ENCODE results near the gene YLPM1.
A peak's percentile ranks its signal among the peaks of the same experiment; 100 is the strongest.

Gene YLPM1

GRCh38 chr14:74762917-74763802, at the start of gene YLPM1:
Gene YLPM1, plus strand, starts transcription at chr14:74763316. Its CDS starts 174 bp downstream, at chr14:74763490.
- TF ChIP-seq CTCF (IDR thresholded peaks at IDR 0.05; ENCODE audit: low read depth, low read length) = peak; percentile 58
- DNase-seq (ENCODE audit: extremely low read depth, low read depth) = peak; percentile 96

- TF ChIP-seq CTCF (IDR thresholded peaks at IDR 0.05; ENCODE audit: low read depth, low read length) = no peak
- no peak for DNase-seq (ENCODE audit: extremely low read depth, low read depth)
Measured at GRCh38 chr14:74713395-74713735, 49.8 kb upstream of the YLPM1 start.

- TF ChIP-seq CTCF (IDR thresholded peaks at IDR 0.05; ENCODE audit: low read depth, low read length) = no peak
- DNase-seq (ENCODE audit: extremely low read depth, low read depth) = no peak
Measured at GRCh38 chr14:74720526-74720925, 42.6 kb upstream of the YLPM1 start.

- DNase-seq (ENCODE audit: extremely low read depth, low read depth) = no peak
Measured at GRCh38 chr14:74723134-74723533, 40.0 kb upstream of the YLPM1 start.

GRCh38 chr14:74732387-74732786, 30.7 kb upstream of the YLPM1 start:
- TF ChIP-seq CTCF (IDR thresholded peaks at IDR 0.05; ENCODE audit: low read depth, low read length) = no peak
- no peak for DNase-seq (ENCODE audit: extremely low read depth, low read depth)

More at GRCh38 chr14:74723134-74723533, 40.0 kb upstream of the YLPM1 start:
- TF ChIP-seq CTCF (IDR thresholded peaks at IDR 0.05; ENCODE audit: low read depth, low read length) = no peak

GRCh38 chr14:74733221-74733620, 29.9 kb upstream of the YLPM1 start:
- no peak for DNase-seq (ENCODE audit: extremely low read depth, low read depth)
- TF ChIP-seq CTCF (IDR thresholded peaks at IDR 0.05; ENCODE audit: low read depth, low read length) = no peak

- DNase-seq (ENCODE audit: extremely low read depth, low read depth) = no peak
- TF ChIP-seq CTCF (IDR thresholded peaks at IDR 0.05; ENCODE audit: low read depth, low read length) = no peak
Measured at GRCh38 chr14:74735125-74735524, 28.0 kb upstream of the YLPM1 start.
